Erythroblast (primary cell): ENCODE data around the gene HNRNPLL.

Experiments
- GATA1 ChIP-seq: IDR thresholded peaks from 2 replicates; pipeline ENCODE4 v1.6.1; 2011; ENCODE audit warnings: low read depth, mild to moderate bottlenecking, control low read depth, low read length, moderate library complexity
- POLR2A ChIP-seq: IDR thresholded peaks from 2 replicates; pipeline ENCODE4 v1.6.1; 2011; ENCODE audit warnings: mild to moderate bottlenecking, low read length

- TF ChIP-seq POLR2A = no peak
- no peak for TF ChIP-seq GATA1
These were observed 17.8 kb downstream of the HNRNPLL start for GRCh38 chr2:38584881-38585280.
